Loucy (cell line): Measurements from ENCODE around the gene VAPB.

Source experiments
- H2AFZ ChIP-seq: fragments of 200-600 bp; sonication (generic); 2 replicates; pipeline ENCODE4 v1.6.0; 2016; ENCODE audit warnings: antibody characterized with exemption, mild to moderate bottlenecking, low read length, moderate library complexity
- H3F3A ChIP-seq: fragments of 200-600 bp; 2 replicates; pipeline ENCODE4 v1.6.0; 2016; ENCODE audit warnings: antibody characterized with exemption, low read depth, mild to moderate bottlenecking
- H3K27me3 ChIP-seq: fragments of 200-600 bp; sonication (generic); 2 replicates; pipeline ENCODE4 v1.6.1; 2014; ENCODE audit warnings: low read length, mild to moderate bottlenecking; ENCODE audit not compliant: insufficient read depth, poor library complexity, severe bottlenecking
- H3K36me3 ChIP-seq: fragments of 200-600 bp; sonication (generic); 2 replicates; pipeline ENCODE4 v1.6.1; 2016; ENCODE audit warnings: low read length; ENCODE audit not compliant: insufficient read depth
- H3K4me1 ChIP-seq: fragments of 200-600 bp; sonication (generic); 2 replicates; pipeline ENCODE4 v1.5.1; 2014; ENCODE audit warnings: low read length, mild to moderate bottlenecking; ENCODE audit not compliant: insufficient read depth, poor library complexity, severe bottlenecking
- H3K4me2 ChIP-seq: fragments of 200-600 bp; sonication (generic); 2 replicates; pipeline ENCODE4 v1.6.0; 2014; ENCODE audit warnings: antibody characterized with exemption, low read length, low read depth, mild to moderate bottlenecking; ENCODE audit not compliant: poor library complexity, severe bottlenecking
- H3K4me3 ChIP-seq: fragments of 200-600 bp; sonication (generic); 2 replicates; pipeline ENCODE4 v1.5.1; 2014; ENCODE audit warnings: low read length, mild to moderate bottlenecking, mixed read lengths; ENCODE audit not compliant: poor library complexity, severe bottlenecking
- H3K79me2 ChIP-seq: fragments of 200-600 bp; sonication (generic); 2 replicates; pipeline ENCODE4 v1.6.1; 2014; ENCODE audit warnings: low read length; ENCODE audit not compliant: insufficient read depth
- H3K9ac ChIP-seq: fragments of 200-600 bp; sonication (generic); 2 replicates; pipeline ENCODE4 v1.6.0; 2014; ENCODE audit warnings: mild to moderate bottlenecking, low read depth, low read length, moderate library complexity; ENCODE audit not compliant: poor library complexity, severe bottlenecking
- H3K9me2 ChIP-seq: fragments of 200-600 bp; sonication (generic); replicated peaks from 2 replicates; pipeline ENCODE4 v1.6.1; 2016; ENCODE audit warnings: low read depth, low read length, mixed read lengths
- H3K9me3 ChIP-seq: fragments of 200-600 bp; sonication (generic); 2 replicates; pipeline ENCODE4 v1.6.1; 2014; ENCODE audit warnings: mild to moderate bottlenecking, antibody characterized with exemption, low read length, low read depth; ENCODE audit not compliant: insufficient read depth
- H4K20me1 ChIP-seq: fragments of 200-600 bp; sonication (generic); 2 replicates; pipeline ENCODE4 v1.6.0; 2014; ENCODE audit warnings: antibody characterized with exemption, low read length, mild to moderate bottlenecking; ENCODE audit not compliant: insufficient read depth, poor library complexity, severe bottlenecking
- EZH2phosphoT487 ChIP-seq: fragments of 200-600 bp; IDR thresholded peaks from 2 replicates; pipeline ENCODE4 v1.6.1; 2018; ENCODE audit warnings: antibody characterized with exemption, mild to moderate bottlenecking, moderate library complexity, borderline replicate concordance
- TF ChIP-seq, protein P1 (sequence below): fragments of 200-600 bp; sonication (generic); conservative IDR thresholded peaks from 2 replicates; pipeline ENCODE4 v1.5.1; 2014; ENCODE audit warnings: mild to moderate bottlenecking, antibody characterized with exemption, low read length

The VAPB gene

DNA sequence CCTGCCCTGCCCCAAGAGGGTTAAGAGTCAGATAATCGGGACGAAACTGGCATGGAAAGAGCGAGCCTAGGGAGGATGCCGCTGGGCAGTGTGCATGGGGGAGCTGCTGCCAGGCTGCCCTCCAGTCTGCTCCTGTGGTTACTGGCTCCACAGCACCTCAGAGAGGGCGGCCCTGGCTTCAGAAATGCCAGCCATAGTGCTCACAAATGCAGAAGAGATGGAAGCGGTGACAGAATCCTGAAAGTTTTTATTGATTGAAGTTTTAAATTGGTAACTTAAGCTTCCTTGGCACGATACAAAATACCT, 57.9 kb downstream of the VAPB start:
- H3K4me1 ChIP-seq: no peaks in the 10 kb centered on the region
- H4K20me1 ChIP-seq: no peaks in the 10 kb centered on the region
- H3F3A ChIP-seq: no peaks in the 10 kb centered on the region
- H2AFZ ChIP-seq: no peak overlapping the region
- H3K4me2 ChIP-seq: no peak overlapping the region
- H3K9ac ChIP-seq: no peak overlapping the region
- peaks cover 5% of the 10 kb centered on the region; the same call in 1 of the 2 replicates for H3K79me2 ChIP-seq
- no peak overlapping the region for H3K4me3 ChIP-seq
- no peaks in the 10 kb centered on the region for H3K9me3 ChIP-seq
- TF ChIP-seq, protein P1, sequence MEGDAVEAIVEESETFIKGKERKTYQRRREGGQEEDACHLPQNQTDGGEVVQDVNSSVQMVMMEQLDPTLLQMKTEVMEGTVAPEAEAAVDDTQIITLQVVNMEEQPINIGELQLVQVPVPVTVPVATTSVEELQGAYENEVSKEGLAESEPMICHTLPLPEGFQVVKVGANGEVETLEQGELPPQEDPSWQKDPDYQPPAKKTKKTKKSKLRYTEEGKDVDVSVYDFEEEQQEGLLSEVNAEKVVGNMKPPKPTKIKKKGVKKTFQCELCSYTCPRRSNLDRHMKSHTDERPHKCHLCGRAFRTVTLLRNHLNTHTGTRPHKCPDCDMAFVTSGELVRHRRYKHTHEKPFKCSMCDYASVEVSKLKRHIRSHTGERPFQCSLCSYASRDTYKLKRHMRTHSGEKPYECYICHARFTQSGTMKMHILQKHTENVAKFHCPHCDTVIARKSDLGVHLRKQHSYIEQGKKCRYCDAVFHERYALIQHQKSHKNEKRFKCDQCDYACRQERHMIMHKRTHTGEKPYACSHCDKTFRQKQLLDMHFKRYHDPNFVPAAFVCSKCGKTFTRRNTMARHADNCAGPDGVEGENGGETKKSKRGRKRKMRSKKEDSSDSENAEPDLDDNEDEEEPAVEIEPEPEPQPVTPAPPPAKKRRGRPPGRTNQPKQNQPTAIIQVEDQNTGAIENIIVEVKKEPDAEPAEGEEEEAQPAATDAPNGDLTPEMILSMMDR: no peak
- no peak for TF ChIP-seq EZH2phosphoT487
- no peaks in the 10 kb centered on the region for H3K9me2 ChIP-seq
- no peaks in the 10 kb centered on the region for H3K27me3 ChIP-seq
- peaks cover 70% of the 10 kb centered on the region for H3K36me3 ChIP-seq

DNA sequence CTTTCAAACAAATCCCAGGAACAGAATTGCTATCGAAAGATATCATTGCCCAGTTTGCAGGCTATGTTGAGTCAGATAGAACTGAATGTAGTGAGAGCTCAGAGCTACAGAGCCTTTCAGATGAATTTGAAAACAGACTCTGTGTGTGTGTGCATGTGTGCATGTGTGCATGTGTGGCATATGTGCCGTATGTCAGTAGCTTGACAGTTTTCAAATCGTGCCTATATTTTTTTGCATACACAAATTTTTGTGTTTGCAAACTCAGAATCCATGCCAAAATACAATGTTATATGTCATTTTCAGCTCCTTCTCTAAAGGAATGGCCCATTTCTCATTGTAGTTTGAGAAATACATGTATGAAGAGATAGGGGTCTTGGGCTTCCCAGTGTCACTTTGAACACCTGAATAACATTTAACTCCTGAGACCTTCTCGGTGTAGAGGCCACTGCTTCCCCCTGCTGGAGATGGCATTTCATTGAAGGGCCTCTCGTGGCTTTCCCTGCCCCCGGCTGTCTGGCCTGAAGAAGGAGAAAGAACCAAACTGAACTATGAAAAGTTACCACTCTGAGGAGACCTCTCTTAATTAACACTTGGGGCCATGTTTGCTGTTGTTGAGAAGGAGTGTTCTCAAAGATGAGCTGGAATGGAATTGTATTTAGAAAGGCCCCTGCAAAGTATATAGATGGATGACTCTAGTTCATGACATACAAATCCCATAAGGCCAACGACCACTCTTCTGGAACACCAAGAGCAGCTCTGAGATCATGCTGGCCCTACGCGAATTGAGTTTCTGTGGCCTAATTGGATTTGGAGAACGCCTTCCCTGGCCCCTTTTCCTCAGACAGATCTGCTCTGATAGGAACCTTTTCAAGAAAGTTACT, 58.7 kb downstream of the VAPB start:
- Histone ChIP-seq H2AFZ (no peak overlapping the region), H3K4me1 (no peaks in the 10 kb centered on the region), H3K9me2 (no peaks in the 10 kb centered on the region), H3K27me3 (no peaks in the 10 kb centered on the region), H3K36me3 (peaks cover 62% of the 10 kb centered on the region), H3K79me2 (peaks cover 5% of the 10 kb centered on the region; the same call in 1 of the 2 replicates), H3K4me3 (no peak overlapping the region), H3K4me2 (no peak overlapping the region), H3K9ac (no peak overlapping the region), H4K20me1 (no peaks in the 10 kb centered on the region), H3K9me3 (no peaks in the 10 kb centered on the region), H3F3A (no peaks in the 10 kb centered on the region)
- no peak for TF ChIP-seq EZH2phosphoT487
- TF ChIP-seq, protein P1: peak; percentile 74

DNA sequence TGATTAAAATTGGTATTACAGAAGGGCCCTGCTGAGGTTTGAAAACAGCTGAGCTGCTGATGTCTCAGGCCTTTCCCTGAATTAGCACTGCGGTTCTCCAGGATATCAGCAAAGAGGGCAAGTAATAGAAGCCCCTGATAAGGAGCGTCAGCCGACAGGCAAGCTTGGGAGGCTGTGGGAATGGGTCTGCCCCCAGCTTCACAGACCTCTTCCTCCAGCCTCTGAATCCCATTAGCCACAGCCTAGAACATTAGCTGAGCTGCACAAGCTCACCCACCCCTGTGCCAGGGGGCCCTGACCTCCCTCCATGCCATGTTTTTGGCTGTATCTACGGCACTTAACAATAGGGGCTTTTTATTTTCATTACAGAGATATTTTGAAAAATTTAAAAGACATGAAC, 59.9 kb downstream of the VAPB start:
- Histone ChIP-seq H3K79me2 (peaks cover 1% of the 10 kb centered on the region; the same call in 1 of the 2 replicates), H3K27me3 (no peaks in the 10 kb centered on the region), H2AFZ (no peak overlapping the region), H3F3A (no peaks in the 10 kb centered on the region), H4K20me1 (no peaks in the 10 kb centered on the region), H3K4me3 (no peak overlapping the region), H3K36me3 (peaks cover 50% of the 10 kb centered on the region), H3K9ac (no peak overlapping the region), H3K4me2 (no peak overlapping the region), H3K9me2 (no peaks in the 10 kb centered on the region), H3K4me1 (no peaks in the 10 kb centered on the region), H3K9me3 (no peaks in the 10 kb centered on the region)
- no peak for TF ChIP-seq EZH2phosphoT487
- TF ChIP-seq, protein P1: no peak
